Stimulated activated CD4-positive, alpha-beta T cell treated with anti-CD3 and anti-CD28 coated beads, TNF-alpha, amount 100 ng/mL, for 48 hours (primary cell): ENCODE data around the gene HIVEP2.
A peak's percentile ranks its signal among the peaks of the same experiment; 100 is the strongest.

Source experiments
- DNase-seq, 3 donors: peaks; one replicate each; pipeline ENCODE4 v3.0.0-alpha.2; 2020; ENCODE audit warnings: low read depth in 3 of 3

Gene HIVEP2

GRCh38 chr6:142892254-142893021, 52.5 kb downstream of the HIVEP2 start:
- DNase-seq: no peak

DNA sequence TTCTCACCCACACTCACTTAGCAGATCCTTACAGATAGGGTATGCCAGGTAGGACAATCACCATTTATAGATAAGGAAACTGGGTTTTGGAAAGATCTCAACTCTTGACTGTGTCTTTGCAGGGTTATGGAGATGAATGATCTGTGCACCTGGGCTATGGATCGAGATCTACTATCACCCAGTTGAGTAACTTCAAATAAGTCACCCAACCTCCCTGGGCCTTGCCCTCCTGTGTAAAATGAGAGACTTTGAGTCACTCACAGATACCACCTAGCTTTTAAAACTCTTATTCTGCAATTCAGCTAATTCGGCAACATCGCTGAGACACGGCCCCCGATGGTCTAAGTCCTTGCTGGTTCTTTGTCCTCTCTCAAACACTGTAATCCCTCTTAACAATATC, 53.5 kb downstream of the HIVEP2 start:
- no peak for DNase-seq

- DNase-seq: no peak
Measured at GRCh38 chr6:142888456-142888855, 56.5 kb downstream of the HIVEP2 start.

GRCh38 chr6:142887517-142887916, 57.5 kb downstream of the HIVEP2 start:
- no peak for DNase-seq

DNA sequence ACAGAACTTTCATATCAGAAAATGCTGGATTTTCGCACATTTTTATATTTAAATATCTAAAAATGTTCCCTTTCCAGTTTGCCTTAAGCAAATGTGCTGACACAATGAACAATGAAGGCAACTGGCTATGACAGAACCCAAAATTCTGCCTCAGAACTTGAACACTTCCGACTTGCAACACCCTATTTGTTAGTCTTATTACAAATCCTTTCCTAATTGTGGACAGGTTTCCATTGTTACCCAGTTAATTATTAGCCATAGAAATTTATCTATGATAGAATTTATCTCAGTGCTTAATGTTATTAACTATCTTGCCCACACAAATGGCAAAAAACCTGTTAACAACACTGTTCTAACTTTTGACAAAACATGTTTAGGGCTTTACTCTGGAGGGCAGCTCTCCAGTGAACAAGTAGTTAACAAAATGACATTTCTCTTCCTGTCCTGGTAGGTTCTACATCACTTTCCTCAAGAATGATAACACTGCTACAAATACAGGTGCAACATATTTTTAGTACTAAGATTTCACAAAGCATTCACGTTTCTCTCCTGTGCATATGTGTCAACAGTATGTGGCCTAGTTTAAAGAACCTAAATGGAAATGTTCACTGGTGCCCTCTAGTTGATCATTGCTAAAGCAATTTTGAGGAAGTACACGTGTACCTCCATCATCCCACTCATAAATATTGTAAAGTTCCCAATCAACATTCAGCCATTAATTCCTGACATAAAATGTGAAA, 58.4 kb downstream of the HIVEP2 start:
- DNase-seq: no peak

DNA sequence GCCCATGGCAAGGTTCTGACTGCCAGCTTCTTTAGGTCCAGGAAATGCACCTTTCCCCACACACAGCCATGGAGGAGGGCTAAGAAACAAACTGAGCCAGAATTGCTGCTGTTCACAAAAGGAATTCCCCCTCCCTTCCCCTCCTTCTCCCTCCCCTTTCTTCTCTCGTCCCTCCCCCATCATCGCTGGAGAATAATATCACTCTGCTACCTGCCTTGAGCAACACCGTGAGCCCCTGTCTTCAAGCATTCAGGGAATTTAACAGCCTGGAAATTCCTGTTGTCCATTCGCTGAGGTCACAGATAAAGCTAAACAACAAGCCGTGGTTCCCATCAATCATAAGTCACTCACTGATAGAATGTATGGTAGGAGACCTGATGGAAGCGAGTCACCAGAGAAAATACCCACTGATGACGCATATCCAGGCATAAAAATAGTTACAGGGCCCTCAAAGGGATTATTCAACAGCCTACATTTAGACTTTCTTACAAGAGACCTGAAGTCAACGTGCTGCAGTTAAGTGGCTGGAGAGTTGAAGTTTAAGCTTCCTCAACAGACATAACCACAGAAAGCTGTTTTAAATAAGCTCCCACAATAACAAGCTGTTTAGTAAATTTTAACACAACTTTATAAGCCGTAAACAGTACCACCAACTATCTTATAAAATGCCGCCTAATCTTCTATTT, 59.7 kb downstream of the HIVEP2 start:
- DNase-seq: no peak

DNA sequence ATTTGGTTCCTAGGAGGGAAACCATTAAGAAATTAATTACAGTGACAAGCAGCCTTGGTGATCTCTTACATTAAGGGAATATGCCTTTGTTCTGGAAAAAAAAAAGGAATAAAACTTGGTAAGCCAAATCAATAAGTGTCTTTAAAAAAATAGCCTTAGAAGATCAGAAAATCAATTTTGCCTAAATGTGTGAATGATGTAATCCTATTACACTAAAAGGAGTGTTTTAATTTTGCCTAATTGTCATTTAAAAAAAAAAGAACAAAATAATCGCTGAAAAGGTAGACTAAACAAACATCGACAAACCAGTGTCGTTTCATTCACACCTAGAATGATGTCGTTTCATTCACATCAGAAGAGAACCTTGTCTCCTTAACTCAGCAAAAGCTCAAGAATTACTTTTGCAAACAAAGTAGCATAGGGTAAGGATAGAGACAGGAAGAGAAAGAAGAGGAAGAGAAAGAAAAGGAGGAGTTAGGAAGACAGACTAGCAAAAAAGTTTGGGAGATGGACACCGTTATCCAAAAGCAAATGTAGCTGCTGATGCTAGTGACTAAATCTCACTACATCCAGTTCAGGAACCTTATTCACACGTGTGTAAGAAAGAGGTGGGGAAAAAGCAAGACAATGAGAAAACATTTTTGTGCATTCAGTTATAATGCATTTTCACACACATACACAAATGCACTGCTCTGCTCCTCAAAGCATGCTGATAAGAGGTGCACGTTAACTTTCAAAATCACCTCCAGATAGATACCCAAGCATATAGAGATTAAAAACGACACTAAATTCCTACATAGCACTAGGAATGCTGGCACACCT, 60.6 kb downstream of the HIVEP2 start:
- DNase-seq: no peak

GRCh38 chr6:142883011-142883410, 62.0 kb downstream of the HIVEP2 start:
- DNase-seq: no peak

- no peak for DNase-seq
Measured at GRCh38 chr6:142881761-142882160, 63.2 kb downstream of the HIVEP2 start.

- no peak for DNase-seq
Measured at GRCh38 chr6:142881290-142881689, 63.7 kb downstream of the HIVEP2 start.

GRCh38 chr6:142880201-142880600, 64.8 kb downstream of the HIVEP2 start:
- no peak for DNase-seq

DNA sequence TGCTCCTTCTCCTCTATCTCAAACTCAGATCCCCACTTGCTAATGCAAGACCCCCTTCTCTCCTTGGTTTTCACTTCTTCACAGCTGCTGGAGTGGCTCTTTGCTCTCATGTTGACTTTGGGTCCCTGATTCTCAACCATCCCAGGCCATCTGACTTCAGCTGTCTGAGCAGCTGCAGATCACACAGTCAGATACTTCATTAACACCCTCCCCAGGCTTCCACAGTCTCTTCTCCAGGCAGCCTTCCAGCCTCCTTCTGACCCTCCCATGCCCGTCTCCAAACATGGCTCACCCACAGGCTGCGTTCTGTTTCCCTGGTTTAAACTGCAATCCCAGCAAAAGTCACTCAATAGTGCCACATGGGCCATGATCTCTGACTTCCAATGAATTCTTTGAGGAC, 65.4 kb downstream of the HIVEP2 start:
- DNase-seq: no peak

DNA sequence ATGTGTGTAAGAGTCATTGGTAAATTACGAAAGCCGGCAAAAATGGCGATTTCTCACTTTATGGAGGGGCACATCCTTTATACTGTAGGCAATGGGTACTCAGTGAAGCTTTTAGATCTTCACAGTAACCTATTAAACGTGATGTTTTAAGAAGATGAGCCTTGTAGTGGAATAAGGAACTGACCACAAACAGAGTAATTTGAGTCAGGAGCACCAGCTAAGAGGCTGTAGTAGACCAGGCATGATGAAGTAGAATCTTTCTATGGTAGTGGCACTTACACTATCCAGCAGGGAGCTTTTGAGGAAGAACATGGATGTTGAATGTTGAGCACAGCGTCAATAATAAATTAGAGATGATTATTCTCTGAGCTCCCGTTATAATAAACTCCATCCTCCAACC, 65.9 kb downstream of the HIVEP2 start:
- no peak for DNase-seq

- no peak for DNase-seq
Measured at GRCh38 chr6:142878407-142878806, 66.6 kb downstream of the HIVEP2 start.

DNA sequence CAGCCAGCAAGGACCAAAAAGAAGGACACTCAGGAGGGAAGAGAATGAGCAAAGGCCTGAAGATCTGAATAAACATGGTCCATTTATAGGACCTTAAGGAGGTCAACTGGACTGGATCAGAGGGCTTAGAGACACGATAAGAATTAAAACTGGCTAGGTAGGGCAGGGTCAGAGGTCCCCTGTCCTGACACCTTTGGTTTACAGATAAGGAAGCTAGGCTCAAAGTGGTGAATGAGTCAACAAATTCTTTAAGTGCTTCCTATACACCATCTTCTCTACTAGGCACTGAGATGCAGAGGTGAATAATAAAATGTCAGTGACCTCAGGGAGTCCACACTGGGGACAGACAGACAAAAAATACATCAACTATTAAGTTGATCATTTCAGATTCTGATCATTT, 70.3 kb downstream of the HIVEP2 start:
- no peak for DNase-seq

DNA sequence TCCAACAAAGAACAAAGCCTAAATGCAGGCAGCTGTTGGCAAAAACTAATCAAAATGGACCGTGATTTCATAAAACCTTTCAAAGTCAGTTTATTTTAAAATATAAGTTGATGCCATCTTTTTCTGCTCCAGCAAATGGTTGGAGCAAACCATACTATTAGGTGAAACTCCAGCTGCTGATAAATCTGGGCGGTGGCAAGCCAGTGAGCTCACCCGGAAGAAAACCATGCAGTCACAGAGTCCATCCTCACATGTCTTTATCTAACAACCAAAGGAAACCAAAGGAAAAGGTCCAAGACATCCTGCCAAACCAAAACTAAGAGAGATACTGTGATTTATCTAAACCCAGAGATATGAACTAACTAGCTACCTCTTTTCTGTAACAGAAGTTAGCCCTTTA, 72.6 kb downstream of the HIVEP2 start:
- no peak for DNase-seq

- peak in 1 of 3 donors; percentile 48 for DNase-seq
Measured at GRCh38 chr6:142871910-142872331, 73.1 kb downstream of the HIVEP2 start.

- DNase-seq: no peak
Measured at GRCh38 chr6:142870787-142871415, 74.1 kb downstream of the HIVEP2 start.

DNA sequence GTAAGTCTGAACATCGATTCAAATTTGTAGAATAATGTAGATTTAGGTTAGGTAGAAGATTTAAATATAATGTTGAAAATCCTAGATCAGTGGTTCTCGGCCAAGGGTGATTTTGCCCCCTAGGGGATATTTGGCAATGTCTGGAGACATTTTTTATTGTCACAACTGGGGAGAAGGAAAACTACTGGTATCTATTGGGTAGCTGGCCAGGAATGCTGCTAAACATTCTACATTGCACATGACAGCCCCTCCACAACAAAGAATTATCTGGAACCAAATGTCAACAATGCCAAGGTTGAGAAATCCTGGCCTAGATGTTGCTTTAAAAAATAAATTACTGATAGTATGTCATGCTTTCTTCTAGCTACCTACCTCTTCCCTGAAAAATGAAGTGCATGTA, 76.1 kb downstream of the HIVEP2 start:
- no peak for DNase-seq

DNA sequence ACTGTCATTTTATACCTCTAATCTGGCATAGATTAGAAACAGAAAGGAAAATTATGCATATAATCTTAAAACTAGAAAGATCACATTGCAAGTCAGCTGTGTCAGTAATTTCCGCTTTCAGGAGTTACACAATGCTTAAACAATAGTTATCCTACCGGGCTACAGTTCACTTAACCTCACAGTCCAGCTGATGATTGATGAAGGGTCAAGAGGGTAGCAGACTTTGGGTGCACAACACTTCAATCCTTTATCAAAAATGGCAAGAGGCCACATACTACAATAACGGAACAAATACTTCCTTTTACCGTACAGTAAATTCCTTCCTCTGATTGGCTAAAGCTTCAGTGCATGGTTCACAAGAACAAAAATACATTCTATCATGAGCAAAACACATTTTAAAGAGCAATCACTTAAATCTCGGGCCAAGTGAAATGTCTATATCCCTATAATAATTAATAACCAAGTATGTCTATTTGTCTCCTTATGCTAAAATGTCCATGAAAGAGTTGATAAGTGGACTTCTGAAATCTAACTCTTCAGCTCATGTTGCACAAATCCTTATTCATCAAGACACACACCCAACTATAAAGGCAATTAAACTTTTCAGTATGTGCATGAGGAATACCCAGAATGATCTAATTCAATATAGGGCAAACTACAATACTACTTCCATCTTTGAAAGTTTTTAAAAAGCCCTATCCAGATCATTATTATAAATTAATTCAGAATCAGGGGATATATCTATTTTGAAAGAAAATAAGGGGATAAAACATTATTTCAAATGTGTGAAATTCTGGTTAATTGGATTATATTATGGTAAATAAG, 76.8 kb downstream of the HIVEP2 start:
- DNase-seq: no peak
